Activated CD4-positive, alpha-beta memory T cell treated with anti-CD3 and anti-CD28 coated beads, Interleukin-2, amount 10 ng/mL, durations not matched to agents 7 days and 5 days (primary cell): ENCODE data around the gene TMEM11. TPM values are rescaled to one million over a fixed set of nuclear protein-coding genes. Genes with fewer than 3 reads are reported as not detected.

Source experiments
- CTCF ChIA-PET: fragments of 350-600 bp; sonication (Branson Sonifier 250); formaldehyde crosslinking; loops from one replicate; lab custom pipeline; 2021; ENCODE audit warnings: antibody characterized with exemption, inconsistent platforms; lab: Charles Lee
- POLR2A ChIA-PET: fragments of 350-600 bp; sonication (Branson Sonifier 250); formaldehyde crosslinking; loops from one replicate; lab custom pipeline; 2021; ENCODE audit warnings: antibody characterized with exemption; lab: Charles Lee
- DNase-seq: peaks from one replicate; pipeline ENCODE4 v3.0.0-alpha.2; 2020
- H3K27ac Mint-ChIP-seq: one replicate; pipeline ENCODE4 v1.8.0; 2021; ENCODE audit warnings: mild to moderate bottlenecking, mixed read lengths
- H3K27me3 Mint-ChIP-seq: one replicate; pipeline ENCODE4 v1.8.0; 2021; ENCODE audit warnings: mixed read lengths
- H3K36me3 Mint-ChIP-seq: one replicate; pipeline ENCODE4 v1.8.0; 2021; ENCODE audit warnings: low read depth, mixed read lengths
- H3K4me1 Mint-ChIP-seq: one replicate; pipeline ENCODE4 v1.8.0; 2021; ENCODE audit warnings: mixed read lengths
- H3K4me3 Mint-ChIP-seq: one replicate; pipeline ENCODE4 v1.8.0; 2021; ENCODE audit warnings: mild to moderate bottlenecking, mixed read lengths
- H3K9me3 Mint-ChIP-seq: one replicate; pipeline ENCODE4 v1.8.0; 2021; ENCODE audit warnings: mixed read lengths
- total RNA-seq, 2 experiments: library from RNA; stranded (reverse); gene quantifications; one replicate each; pipeline ENCODE4 v1.2.3, GENCODE V29; 2021

Gene TMEM11
- total RNA-seq, 2 experiments from 2014 or later: 23.2 to 23.3 TPM

- CTCF ChIA-PET: no interaction called here
- no peak overlapping the region for H3K4me3 Mint-ChIP-seq
- H3K9me3 Mint-ChIP-seq: no peaks in the 10 kb centered on the region
- H3K36me3 Mint-ChIP-seq: no peaks in the 10 kb centered on the region
- no peaks in the 10 kb centered on the region for H3K27me3 Mint-ChIP-seq
- no peak for DNase-seq
- POLR2A ChIA-PET: no interaction called here
- peaks cover 14% of the 10 kb centered on the region for H3K4me1 Mint-ChIP-seq
- H3K27ac Mint-ChIP-seq: no peak overlapping the region
These were observed 44.5 kb downstream of the TMEM11 start for GRCh38 chr17:21169496-21169895.

GRCh38 chr17:21168555-21168865 lies 45.5 kb downstream of the TMEM11 start:
- POLR2A ChIA-PET: no interaction called here
- no peaks in the 10 kb centered on the region for H3K27me3 Mint-ChIP-seq

GRCh38 chr17:21167303-21167702 lies 46.7 kb downstream of the TMEM11 start:
- H3K4me3 Mint-ChIP-seq: no peak overlapping the region
- ChIA-PET POLR2A (no interaction called here), CTCF (no interaction called here)
- H3K27me3 Mint-ChIP-seq: no peaks in the 10 kb centered on the region
- no peak overlapping the region for H3K27ac Mint-ChIP-seq
- no peaks in the 10 kb centered on the region for H3K36me3 Mint-ChIP-seq
- peaks cover 14% of the 10 kb centered on the region for H3K4me1 Mint-ChIP-seq
- H3K9me3 Mint-ChIP-seq: no peaks in the 10 kb centered on the region
- DNase-seq: no peak

More at GRCh38 chr17:21168555-21168865, 45.5 kb downstream of the TMEM11 start:
- CTCF ChIA-PET: no interaction called here
- Mint-ChIP-seq H3K4me3 (no peak overlapping the region), H3K27ac (no peak overlapping the region), H3K36me3 (no peaks in the 10 kb centered on the region), H3K9me3 (no peaks in the 10 kb centered on the region), H3K4me1 (peaks cover 14% of the 10 kb centered on the region)
- no peak for DNase-seq

GRCh38 chr17:21166595-21167210 lies 47.3 kb downstream of the TMEM11 start:
- Mint-ChIP-seq H3K27me3 (no peaks in the 10 kb centered on the region), H3K27ac (no peak overlapping the region), H3K4me3 (no peak overlapping the region), H3K36me3 (no peaks in the 10 kb centered on the region), H3K9me3 (no peaks in the 10 kb centered on the region), H3K4me1 (peaks cover 11% of the 10 kb centered on the region)
- no peak for DNase-seq
- POLR2A ChIA-PET: no interaction called here
- CTCF ChIA-PET: no interaction called here

GRCh38 chr17:21165922-21166594 lies 47.9 kb downstream of the TMEM11 start:
- H3K27me3 Mint-ChIP-seq: no peaks in the 10 kb centered on the region
- DNase-seq: no peak
- no peak overlapping the region for H3K4me3 Mint-ChIP-seq
- peaks cover 4% of the 10 kb centered on the region for H3K4me1 Mint-ChIP-seq
- H3K27ac Mint-ChIP-seq: no peak overlapping the region
- H3K9me3 Mint-ChIP-seq: no peaks in the 10 kb centered on the region
- CTCF ChIA-PET: no interaction called here
- H3K36me3 Mint-ChIP-seq: no peaks in the 10 kb centered on the region
- POLR2A ChIA-PET: no interaction called here

- Mint-ChIP-seq H3K9me3 (no peaks in the 10 kb centered on the region), H3K36me3 (no peaks in the 10 kb centered on the region), H3K27ac (no peak overlapping the region), H3K4me1 (no peaks in the 10 kb centered on the region), H3K27me3 (no peaks in the 10 kb centered on the region), H3K4me3 (no peak overlapping the region)
- no peak for DNase-seq
- ChIA-PET POLR2A (no interaction called here), CTCF (no interaction called here)
These were observed 49.3 kb downstream of the TMEM11 start for GRCh38 chr17:21164620-21165019.

- H3K27me3 Mint-ChIP-seq: no peaks in the 10 kb centered on the region
- H3K9me3 Mint-ChIP-seq: no peaks in the 10 kb centered on the region
- CTCF ChIA-PET: no interaction called here
- no peak overlapping the region for H3K27ac Mint-ChIP-seq
- no peak for DNase-seq
- no peaks in the 10 kb centered on the region for H3K4me1 Mint-ChIP-seq
- no peak overlapping the region for H3K4me3 Mint-ChIP-seq
- H3K36me3 Mint-ChIP-seq: no peaks in the 10 kb centered on the region
- POLR2A ChIA-PET: no interaction called here
These were observed 49.7 kb downstream of the TMEM11 start for GRCh38 chr17:21164216-21164615.

GRCh38 chr17:21163101-21163500 lies 50.9 kb downstream of the TMEM11 start:
- Mint-ChIP-seq H3K4me1 (no peaks in the 10 kb centered on the region), H3K36me3 (no peaks in the 10 kb centered on the region), H3K4me3 (no peak overlapping the region), H3K9me3 (peaks cover 4% of the 10 kb centered on the region), H3K27me3 (no peaks in the 10 kb centered on the region), H3K27ac (no peak overlapping the region)
- ChIA-PET POLR2A (no interaction called here), CTCF (interaction anchor here (0.6 kb wide), 1 partner anchor 206 kb away, joined by 3 read pairs; no protein-coding TSS in a partner anchor)
- DNase-seq: no peak

GRCh38 chr17:21162394-21162775 lies 51.6 kb downstream of the TMEM11 start:
- H3K27me3 Mint-ChIP-seq: no peaks in the 10 kb centered on the region
- no peak overlapping the region for H3K27ac Mint-ChIP-seq
- H3K36me3 Mint-ChIP-seq: no peaks in the 10 kb centered on the region
- POLR2A ChIA-PET: no interaction called here
- H3K9me3 Mint-ChIP-seq: peaks cover 4% of the 10 kb centered on the region
- CTCF ChIA-PET: no interaction called here
- H3K4me3 Mint-ChIP-seq: no peak overlapping the region
- DNase-seq: no peak
- H3K4me1 Mint-ChIP-seq: peaks cover 4% of the 10 kb centered on the region

- Mint-ChIP-seq H3K4me1 (peaks cover 6% of the 10 kb centered on the region), H3K27ac (no peak overlapping the region), H3K27me3 (no peaks in the 10 kb centered on the region), H3K4me3 (no peak overlapping the region), H3K36me3 (no peaks in the 10 kb centered on the region), H3K9me3 (peaks cover 4% of the 10 kb centered on the region)
- ChIA-PET CTCF (no interaction called here), POLR2A (no interaction called here)
- no peak for DNase-seq
These were observed 52.2 kb downstream of the TMEM11 start for GRCh38 chr17:21161498-21162393.

- H3K4me3 Mint-ChIP-seq: no peak overlapping the region
- peaks cover 10% of the 10 kb centered on the region for H3K9me3 Mint-ChIP-seq
- POLR2A ChIA-PET: no interaction called here
- no peak overlapping the region for H3K27ac Mint-ChIP-seq
- no peak for DNase-seq
- peaks cover 2% of the 10 kb centered on the region for H3K36me3 Mint-ChIP-seq
- peaks cover 6% of the 10 kb centered on the region for H3K4me1 Mint-ChIP-seq
- CTCF ChIA-PET: no interaction called here
- H3K27me3 Mint-ChIP-seq: no peaks in the 10 kb centered on the region
These were observed 53.6 kb downstream of the TMEM11 start for GRCh38 chr17:21160401-21160800.

- no peak overlapping the region for H3K4me3 Mint-ChIP-seq
- peaks cover 6% of the 10 kb centered on the region for H3K4me1 Mint-ChIP-seq
- no peak overlapping the region for H3K27ac Mint-ChIP-seq
- H3K36me3 Mint-ChIP-seq: peaks cover 21% of the 10 kb centered on the region
- ChIA-PET POLR2A (no interaction called here), CTCF (no interaction called here)
- peaks cover 30% of the 10 kb centered on the region for H3K9me3 Mint-ChIP-seq
- no peaks in the 10 kb centered on the region for H3K27me3 Mint-ChIP-seq
- no peak for DNase-seq
These were observed 56.2 kb downstream of the TMEM11 start for GRCh38 chr17:21157586-21158370.

GRCh38 chr17:21152731-21153130 lies 61.2 kb downstream of the TMEM11 start:
- H3K27ac Mint-ChIP-seq: no peak overlapping the region
- peaks cover 32% of the 10 kb centered on the region for H3K9me3 Mint-ChIP-seq
- no peak for DNase-seq
- CTCF ChIA-PET: no interaction called here
- H3K27me3 Mint-ChIP-seq: no peaks in the 10 kb centered on the region
- H3K4me3 Mint-ChIP-seq: no peak overlapping the region
- POLR2A ChIA-PET: no interaction called here
- peaks cover 27% of the 10 kb centered on the region for H3K36me3 Mint-ChIP-seq
- H3K4me1 Mint-ChIP-seq: peaks cover 8% of the 10 kb centered on the region
